HepG2 (cell line): ENCODE data around the gene TLR2.

Experiments
- AHR ChIP-seq: IDR thresholded peaks from 2 replicates; pipeline ENCODE4 v1.6.1; 2018; ENCODE audit warnings: missing genetic modification reagents, missing compliant biosample characterization
- CBFB ChIP-seq: sonication (generic); formaldehyde crosslinking; IDR thresholded peaks from 2 replicates; pipeline ENCODE4 v1.4.0; 2020; ENCODE audit warnings: missing genetic modification reagents
- ESRRA ChIP-seq: sonication (generic); formaldehyde crosslinking; IDR thresholded peaks from 2 replicates; pipeline ENCODE4 v1.5.1; 2020; ENCODE audit warnings: mild to moderate bottlenecking, low read depth, missing genetic modification reagents
- MTA1 ChIP-seq: sonication (generic); formaldehyde crosslinking; IDR thresholded peaks from 2 replicates; pipeline ENCODE4 v1.4.0; 2020; ENCODE audit warnings: missing genetic modification reagents, mild to moderate bottlenecking, borderline replicate concordance
- RAD21 ChIP-seq: fragments of 450-650 bp; formaldehyde crosslinking; IDR thresholded peaks from 2 replicates; pipeline ENCODE4 v1.5.0; 2020; ENCODE audit warnings: mild to moderate bottlenecking
- SYNCRIP ChIP-seq: fragments of 200-400 bp; formaldehyde crosslinking; IDR thresholded peaks from 2 replicates; pipeline ENCODE4 v1.6.1; 2018; ENCODE audit warnings: mild to moderate bottlenecking, low read depth, low read length; ENCODE audit not compliant: insufficient read depth
- TAF1 ChIP-seq: sonication (generic); formaldehyde crosslinking; IDR thresholded peaks from 2 replicates; pipeline ENCODE4 v1.4.0; 2020; ENCODE audit warnings: missing genetic modification reagents
- ZFYVE20 ChIP-seq: sonication (generic); formaldehyde crosslinking; IDR thresholded peaks from 2 replicates; pipeline ENCODE4 v1.8.0; 2023; ENCODE audit warnings: low read depth, mild to moderate bottlenecking, moderate library complexity, missing genetic modification reagents, borderline replicate concordance

DNA sequence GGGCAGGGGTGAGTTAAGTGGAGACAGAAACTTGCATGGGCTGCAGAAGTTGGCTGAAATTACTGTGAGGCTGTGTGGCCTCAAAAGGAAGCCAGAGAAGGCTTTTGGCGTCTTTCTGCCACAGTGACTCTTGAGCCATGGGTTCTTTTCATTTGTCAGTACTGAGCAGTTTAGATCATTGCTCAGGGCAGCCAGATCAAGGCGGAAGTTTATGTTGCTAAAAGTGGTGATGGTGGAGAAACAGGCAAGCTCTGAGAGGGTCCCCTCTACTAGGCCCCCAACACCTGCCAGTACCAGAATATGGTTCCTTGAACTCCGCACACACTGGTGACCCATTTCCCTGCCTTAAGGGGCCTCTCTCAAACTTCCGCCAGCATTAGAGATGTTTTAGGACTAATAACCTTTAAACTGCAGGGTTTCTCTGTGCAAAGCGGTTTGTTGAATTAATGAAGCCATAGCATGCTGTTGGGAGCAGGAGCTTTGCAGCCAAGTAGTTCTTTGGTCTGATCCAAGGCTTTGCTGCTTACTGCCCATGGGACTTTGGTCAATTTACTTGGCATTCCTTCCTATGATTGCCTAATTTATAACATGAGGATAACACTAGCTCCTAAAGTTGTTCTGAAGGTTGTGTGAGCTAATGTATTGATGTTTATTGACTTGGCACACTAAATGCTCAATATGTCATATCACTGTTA lies 41.2 kb downstream of the TLR2 start:
- TF ChIP-seq SYNCRIP (no peak), AHR (CRISPR knock-in tag) (no peak), CBFB (CRISPR knock-in tag) (no peak), MTA1 (CRISPR knock-in tag) (no peak), ESRRA (CRISPR knock-in tag) (no peak), RAD21 (no peak), TAF1 (no peak), ZFYVE20 (CRISPR knock-in tag) (no peak)
